ENCODE measurements around the gene REL.

- TF ChIP-seq TAF1 (IDR thresholded peaks at IDR 0.05; ENCODE audit: borderline replicate concordance, insufficient read depth, low read length) (no peak), POLR2AphosphoS5 (IDR thresholded peaks at IDR 0.05; ENCODE audit: low read depth, low read length) (no peak), FOXP2 (optimal IDR thresholded peaks at IDR 0.05; ENCODE audit: borderline replicate concordance, extremely low read depth, extremely low read length, insufficient read depth) (no peak), REST (IDR thresholded peaks at IDR 0.05; ENCODE audit: insufficient read depth in 1 of 2, low read depth in 2 of 2, low read length in 2 of 2) (no peak)
These were observed 80.1 kb downstream of the REL start for GRCh38 chr2:60961457-60961856.
